Endothelial cell of hepatic sinusoid (primary cell): ENCODE results near the gene MERTK.
"Not testable (repeated sequence)": the region's sequence is repeated elsewhere in the genome, so short reads cannot be mapped to it uniquely, and the experiment has no call there.

ENCODE experiments used
- in situ Hi-C: cut with HindIII; loops from 2 replicates; pipeline ENCODE4 v1.10.0; 2017; ENCODE audit warnings: low sequenced_read_pairs

The MERTK gene

DNA sequence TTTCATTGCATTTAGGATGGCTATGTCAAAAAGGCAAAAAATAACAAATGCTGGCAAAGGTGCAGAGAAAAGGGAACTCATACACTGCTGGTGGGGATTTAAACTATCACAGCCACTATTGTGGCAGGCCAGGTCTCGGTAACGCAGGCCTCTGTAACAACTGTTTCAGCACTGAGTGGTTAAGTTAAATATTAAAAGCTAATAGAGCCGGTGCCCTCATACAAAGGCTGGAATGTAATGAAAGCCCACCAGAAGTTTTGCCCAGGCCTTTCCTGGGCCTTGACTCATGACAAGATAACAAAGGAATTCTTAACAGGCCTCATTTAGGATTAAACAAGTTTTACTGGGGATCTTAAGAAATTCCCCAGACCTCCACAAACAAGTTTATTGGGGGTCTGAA, 10.7 kb downstream of the MERTK start:
- in situ Hi-C loops = no loop called here

DNA sequence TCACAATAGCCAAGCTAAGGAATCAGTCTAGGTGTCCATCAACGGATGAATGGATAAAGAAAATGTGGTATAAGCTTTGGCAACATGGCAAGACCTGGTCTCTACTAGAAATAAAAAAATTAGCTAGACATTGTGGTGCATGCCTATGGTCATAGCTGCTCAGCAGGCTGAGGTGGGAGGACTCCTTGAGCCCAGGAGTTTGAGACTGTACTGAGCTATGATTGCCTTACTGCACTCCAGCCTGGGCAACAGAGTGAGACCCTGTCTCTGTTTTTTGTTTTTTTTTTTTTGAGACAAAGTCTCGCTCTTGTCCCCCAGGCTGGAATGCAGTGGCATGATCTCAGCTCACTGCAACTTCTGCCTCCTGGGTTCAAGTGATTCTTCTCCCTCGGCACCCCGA, 11.6 kb downstream of the MERTK start:
- in situ Hi-C loops = not testable (repeated sequence)

DNA sequence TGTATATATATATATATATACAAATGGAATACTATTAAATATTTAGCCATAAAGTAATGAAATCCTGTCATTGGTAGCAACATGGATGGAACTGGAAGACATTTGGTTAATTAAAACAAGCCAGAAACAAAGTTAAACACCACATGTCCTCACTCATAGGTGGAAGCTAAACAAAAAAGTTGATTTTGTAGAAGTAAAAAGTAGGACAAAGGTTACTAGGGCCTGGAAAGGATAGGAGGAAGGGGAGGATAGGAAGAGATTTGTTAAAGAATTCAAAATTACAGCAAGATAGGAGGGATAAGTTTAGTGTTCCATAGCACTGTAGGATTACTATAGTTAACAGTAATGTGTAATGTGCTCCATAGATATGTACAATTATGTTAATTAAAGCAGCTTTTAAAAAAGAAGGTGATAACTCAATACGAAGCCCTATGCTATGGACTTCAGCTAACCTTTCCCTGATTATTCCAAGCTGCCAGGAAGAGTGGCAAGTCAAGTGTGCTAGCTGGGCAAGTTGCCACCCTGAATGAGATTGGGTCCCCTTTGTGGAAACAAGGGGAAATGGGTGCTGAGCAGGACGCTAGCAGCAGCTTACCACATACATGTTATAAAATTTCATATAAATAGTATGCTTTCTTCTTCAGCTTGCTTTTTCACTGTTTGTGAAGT, 12.3 kb downstream of the MERTK start:
- in situ Hi-C loops = no loop called here

DNA sequence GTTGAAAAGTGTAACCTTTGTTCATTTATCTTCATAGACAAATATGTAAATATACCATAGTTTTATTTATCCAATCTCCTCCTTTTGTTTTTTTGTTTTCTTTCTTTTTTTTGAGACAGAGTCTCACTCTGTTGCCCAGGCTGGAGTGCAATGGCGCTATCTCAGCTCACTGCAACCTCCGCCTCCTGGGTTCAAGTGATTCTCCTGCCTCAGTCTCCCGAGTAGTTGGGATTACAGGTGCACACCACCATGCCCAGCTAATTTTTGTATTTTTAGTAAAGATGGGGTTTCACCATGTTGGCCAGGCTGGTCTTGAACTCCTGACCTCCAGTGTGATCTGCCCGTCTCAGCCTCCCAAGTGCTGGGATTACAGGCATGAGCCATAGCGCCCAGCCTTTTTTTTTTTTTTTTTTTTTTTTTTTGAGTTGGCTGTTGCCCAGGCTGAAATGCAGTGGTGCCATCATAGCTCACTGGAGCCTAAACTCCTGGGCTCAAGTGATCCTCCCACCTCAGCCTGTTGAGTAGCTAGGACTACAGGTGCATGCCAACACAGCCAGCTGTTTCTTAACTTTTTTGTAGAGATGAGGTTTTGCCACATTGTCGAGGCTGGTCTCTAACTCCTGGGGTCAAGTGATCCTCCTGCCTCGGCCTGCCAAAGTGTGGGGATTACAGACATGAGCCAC, 13.0 kb downstream of the MERTK start:
- in situ Hi-C loops = not testable (repeated sequence)

DNA sequence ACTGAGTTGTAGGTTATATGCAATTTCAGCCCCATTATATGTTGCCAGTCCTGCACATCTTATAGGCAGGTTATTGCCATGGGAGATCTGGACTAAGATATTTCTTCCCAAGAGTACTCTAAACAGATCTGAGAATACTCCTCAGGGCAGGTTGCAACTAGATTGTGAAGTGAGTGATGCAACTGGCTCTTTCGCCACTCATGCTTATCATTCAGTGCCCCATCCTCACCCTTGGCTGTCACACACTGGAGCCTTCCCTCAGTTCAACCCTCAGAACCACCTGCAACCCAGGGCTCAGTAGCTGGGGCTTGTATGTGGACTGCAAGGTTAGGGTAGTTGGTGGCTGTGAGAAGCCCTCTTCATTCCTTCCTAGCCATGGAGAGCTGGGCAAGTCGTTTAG, 14.1 kb downstream of the MERTK start:
- in situ Hi-C loops = no loop called here

DNA sequence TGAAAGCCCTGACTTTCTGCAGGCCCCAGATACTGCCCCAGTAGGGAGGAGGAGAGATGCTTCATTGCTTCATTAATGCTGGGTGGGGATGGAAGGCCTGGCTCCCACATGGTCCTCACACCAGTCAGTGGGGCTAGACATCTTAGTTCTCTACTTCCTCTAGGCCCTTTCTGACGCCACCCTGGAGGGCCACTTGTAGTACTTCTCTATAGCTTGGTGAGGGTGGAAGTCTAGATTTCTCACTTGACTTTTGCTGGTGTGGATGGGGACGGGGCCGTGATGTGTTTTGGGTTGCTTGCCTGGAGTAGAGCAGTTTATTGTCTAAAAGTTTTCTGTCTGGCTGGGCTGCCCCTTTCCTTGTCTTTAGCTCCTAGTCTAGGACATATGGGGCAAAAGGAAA, 18.7 kb downstream of the MERTK start:
- in situ Hi-C loops = no loop called here

DNA sequence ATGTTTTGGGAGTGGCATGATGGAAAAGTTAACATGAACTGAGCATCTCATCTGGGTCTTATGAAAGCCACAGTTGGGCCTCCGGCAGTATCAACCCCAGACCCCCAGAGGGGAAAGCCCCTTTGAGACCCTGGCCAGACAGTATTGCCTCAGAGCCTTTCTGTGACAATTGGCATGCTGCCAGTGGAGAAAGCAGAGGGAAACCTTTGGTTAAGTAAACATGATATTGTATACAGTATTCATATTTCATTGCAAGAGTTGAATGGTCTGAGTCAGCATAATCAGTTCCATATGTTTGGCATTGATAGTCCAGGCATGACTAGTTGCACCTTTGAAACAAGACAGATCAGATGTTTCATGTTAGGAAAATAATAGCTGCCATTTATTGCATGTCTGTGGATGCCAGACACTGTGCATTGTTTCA, 20.0 kb downstream of the MERTK start:
- in situ Hi-C loops = no loop called here

DNA sequence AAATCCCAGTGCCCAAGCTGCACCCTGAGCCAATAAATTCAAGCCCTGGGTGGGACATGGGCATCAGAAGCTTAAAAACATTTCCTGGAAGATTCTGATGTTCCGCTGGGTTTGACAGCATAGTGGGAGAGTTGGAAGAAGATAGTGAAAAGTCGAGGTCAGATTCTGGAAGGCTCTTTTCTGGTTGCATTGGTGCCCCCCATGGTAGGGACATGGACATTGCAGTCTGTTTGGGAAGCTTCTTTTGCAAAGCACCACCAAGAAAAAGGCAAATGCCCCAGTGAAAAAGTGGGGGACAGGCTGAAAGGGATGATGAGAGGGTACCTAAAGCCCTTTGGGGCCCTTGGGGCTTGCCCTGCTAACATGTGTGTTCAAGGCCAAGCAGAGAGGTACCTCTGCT, 21.0 kb downstream of the MERTK start:
- in situ Hi-C loops = no loop called here

DNA sequence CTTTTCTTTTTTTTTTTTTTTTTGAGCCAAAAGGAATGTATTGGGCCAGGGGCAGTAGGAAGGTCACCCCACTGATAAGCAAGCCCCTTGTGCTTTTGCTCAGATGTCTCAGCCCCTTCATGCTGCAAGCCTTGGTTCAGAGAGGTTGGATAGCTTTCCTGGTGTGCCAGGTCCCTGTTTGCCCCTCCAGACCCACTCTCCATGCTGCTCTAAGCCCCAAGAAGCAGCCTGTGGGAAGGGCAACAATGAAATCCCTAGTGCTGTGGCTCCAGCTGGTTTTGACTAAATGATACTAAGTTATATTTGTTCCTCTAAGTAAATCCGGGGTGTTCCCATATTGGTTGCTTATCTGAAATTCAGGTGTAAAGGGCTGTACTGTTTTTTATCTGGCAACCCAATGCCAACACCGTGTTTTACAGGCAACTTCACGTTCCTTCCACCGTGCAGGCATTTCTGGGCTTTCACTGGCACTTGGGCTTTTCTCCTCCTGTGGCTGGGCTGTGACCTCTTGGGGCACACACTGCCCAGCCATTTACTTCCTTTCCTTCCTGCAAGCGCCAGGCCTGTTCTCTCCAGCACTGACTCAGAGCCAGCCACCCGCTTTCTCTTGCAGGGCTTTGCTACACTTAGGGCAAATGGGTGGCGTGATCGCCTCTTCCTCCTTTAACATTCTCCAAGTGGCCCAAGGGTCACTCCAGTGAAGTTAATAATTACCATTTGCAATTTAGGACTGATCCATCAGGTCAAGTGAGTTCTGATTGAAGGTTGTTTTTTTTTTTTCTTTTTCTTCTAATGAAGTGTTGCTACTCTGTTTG, 21.6 kb downstream of the MERTK start:
- in situ Hi-C loops = no loop called here

DNA sequence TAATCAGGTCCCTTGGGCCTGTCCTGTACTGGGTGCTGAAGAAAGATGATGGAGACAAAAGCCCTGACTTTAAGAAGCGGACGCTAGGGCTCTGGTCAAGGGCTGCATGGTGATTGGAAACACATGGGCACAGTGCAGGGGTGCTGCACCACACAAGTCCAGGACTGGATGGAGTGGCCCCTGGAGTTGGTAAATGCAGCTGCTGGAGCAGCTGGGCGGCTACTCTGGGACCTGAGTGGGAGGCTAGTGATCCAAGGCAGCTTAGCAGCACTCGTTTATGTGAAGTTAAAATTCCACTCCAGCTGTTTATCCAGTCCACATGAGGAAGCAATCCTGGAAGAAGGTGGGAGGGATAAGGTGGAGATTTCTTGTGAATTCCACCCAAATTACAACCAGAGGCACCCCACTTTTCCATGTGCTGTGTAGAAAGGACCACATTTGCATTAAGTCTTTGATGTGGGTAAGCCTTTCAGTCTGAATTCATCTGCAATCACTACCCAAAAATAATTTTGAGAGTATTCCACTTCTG, 24.9 kb downstream of the MERTK start:
- in situ Hi-C loops = no loop called here

DNA sequence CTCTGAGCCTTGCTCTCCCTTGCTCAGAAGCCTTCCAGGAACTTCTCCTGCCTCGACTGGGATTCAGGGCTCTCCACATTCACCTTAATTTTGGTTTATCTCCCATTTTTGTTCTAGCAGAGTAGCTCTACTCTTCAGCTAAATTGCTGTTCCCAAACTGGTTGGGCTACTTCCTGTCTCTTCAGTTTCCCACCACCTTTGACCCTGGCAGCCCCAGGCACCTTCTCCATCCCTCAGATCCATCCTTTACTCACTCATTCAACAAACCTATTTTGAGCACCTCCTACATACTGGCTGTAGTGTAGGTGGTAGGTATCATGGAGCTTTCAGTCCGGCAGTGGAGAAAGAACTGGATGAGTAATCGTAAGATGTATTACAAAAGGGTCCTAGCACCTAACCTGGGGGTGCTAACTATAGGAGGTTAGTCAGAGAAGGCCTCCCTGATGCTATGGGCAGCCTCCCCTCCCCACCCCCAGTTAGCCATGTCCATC, 26.3 kb downstream of the MERTK start:
- in situ Hi-C loops = no loop called here

DNA sequence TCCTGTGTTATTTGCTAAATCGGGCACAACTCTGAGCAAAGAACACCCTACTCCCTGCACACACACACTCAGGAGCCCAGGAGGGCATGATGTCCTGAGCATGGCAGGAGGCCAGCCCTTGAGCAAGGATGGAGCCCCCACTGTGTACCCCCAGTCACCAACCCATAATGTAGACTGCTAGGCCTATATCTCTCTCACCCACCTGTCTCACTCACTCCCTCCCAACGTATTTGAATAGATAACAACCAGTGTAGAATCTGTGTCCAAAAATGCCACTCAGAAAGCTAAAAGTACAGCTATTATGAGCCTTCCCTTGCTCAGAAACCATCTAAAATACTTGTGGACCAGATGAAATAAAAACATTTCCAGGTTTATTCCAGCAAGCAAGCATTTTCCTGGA, 29.3 kb downstream of the MERTK start:
- in situ Hi-C loops = no loop called here

DNA sequence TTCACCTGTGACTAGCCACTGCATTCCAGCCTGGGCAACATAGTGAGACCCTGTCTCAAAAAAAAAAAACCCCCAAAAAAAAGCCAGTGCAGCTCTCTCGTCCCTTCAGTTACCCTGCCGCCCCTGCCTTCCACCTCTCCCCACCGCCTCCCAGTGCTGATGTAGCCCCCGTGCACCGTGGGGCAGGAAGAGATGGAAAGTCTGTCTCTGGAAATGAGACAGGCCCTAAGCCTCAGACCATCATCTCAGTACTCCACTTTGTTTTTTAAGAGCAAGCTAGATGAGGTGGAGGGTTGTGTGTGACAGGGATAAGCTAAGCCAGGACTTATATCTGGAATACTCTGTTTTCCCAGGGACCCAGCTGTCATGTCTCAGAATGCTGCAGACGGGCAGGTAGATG, 32.0 kb downstream of the MERTK start:
- in situ Hi-C loops = no loop called here

DNA sequence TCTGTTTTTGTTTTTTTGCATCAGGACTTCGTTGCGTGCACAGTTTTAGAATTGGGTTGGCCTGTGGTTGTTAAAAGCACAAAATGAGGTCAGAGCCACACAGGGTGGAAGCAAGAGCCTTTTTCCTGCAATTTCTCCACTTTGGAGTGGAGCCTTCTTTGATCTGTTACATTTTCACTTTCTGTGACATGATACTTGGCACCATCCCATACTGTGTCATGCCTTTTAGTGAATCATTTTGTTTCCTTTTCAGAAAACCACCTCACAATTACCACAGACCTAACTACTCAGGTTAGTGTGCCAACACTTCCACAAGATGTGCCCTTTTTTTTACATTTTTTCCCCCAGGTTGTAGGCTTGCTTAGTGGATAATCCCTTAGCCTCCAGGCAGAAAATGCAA, 32.5 kb downstream of the MERTK start:
- in situ Hi-C loops = no loop called here

DNA sequence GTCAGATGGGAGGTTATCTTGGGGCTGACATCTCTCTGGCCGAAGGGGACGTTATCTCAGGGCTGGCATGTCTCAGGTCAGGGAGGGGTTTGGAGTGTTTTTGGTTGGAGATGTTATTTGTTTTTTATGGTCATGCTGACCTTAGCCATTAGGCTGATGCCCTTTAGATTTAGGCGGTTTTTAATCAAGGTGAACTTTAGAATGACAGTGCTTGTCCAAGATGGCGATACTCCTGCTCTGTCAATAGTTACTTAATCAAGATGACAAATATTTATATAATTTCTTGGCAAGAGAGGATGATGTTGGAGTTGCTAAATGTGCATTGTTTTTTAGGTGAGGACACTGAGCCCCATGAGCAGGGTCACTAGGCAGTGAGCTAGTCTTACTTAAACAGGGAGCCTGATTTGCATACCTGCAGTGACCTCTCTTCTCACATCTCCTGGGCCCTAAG, 34.5 kb downstream of the MERTK start:
- in situ Hi-C loops = no loop called here

DNA sequence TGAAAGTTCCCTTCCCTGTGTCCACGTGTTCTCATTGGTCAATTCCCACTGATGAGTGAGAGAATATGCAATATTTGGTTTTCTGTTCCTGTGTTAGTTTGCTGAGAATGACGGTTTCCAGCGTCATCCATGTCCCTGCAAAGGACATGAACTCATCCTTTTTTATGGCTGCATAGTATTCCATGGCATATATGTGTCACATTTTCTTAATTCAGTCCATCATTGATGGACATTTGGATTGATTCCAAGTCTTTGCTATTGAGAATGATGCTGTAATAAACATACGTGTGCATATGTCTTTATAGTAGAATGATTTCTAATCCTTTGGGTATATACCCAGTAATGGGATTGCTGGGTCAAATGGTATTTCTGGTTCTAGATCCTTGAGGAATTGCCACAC, 35.5 kb downstream of the MERTK start:
- in situ Hi-C loops = not testable (repeated sequence)

DNA sequence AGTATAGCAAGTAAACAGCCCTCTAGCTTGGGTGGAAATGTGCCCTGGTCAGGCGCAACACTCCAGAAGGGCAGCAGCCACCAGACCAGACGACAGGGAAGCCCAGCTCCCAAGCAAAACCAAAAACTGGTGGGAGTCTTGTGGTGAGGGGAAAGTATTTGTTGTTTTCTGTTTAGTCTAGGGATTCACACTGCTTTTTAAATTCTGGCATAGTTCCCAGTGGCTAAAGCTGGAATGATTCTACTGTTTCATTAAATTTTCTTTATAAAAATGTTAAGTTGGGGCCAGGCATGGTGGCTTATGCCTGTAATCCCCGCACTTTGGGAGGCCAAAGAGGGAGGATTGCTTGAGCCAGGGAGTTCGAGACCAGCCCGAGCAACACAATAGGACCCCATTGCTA, 38.5 kb downstream of the MERTK start:
- in situ Hi-C loops = no loop called here

DNA sequence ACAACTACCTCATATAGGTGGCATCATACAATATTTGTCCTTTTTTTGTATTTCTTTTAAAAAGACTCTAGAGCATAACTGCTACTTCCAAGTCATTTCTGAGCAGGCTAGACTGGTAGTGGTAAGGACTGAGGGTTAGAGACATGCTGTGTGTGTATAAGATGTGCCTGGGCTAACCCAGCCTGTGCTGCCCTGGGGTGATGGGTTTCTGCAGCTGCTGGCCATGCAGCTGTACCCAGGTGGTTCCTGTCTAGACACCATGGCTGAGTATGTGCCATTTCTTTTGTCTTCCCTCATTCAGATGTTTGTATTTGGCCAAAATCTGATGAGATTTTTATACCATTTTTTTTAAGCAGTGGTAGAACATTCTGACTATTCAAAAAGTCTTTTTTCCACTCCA, 40.0 kb downstream of the MERTK start:
- in situ Hi-C loops = no loop called here

DNA sequence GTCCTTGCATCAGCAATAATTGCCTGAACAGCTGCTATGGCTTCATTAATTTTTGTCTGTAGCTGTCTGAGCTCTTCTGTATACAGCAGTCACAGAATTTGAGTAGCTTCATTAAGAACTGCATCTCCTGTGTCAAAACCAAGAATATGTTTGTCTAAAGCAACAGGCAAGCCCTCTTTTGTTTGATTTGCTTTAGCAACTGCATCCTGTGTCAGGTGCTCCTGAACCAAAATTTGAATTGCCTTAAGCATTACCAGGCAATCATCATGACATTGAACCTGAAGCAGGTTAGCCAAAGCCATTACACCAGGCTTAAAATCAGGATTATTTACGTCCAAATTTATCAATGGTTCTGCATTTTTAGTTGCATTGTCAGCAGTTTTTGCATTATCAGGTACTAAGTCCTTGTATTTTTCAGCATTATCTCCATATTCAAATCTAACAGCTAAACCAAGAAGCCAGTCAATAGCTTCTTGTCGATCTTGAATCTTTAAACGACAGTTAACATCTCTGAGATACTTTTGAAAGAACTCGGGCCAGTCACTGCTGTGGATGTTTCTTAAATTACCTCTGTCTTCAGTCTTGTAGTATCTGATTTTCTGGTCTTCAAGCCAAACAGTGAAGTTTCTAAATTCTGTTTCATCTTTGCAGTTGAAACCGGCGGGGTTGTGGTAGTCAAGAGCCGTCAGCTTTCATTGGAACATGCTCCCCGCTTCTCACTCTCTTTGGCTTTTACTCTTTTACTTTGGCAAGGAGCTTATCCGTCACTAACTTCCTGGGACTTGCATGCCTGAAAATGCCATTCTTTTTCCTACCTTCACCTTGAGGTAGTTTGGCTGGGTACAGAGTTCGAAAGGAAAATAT, 42.2 kb downstream of the MERTK start:
- in situ Hi-C loops = no loop called here

DNA sequence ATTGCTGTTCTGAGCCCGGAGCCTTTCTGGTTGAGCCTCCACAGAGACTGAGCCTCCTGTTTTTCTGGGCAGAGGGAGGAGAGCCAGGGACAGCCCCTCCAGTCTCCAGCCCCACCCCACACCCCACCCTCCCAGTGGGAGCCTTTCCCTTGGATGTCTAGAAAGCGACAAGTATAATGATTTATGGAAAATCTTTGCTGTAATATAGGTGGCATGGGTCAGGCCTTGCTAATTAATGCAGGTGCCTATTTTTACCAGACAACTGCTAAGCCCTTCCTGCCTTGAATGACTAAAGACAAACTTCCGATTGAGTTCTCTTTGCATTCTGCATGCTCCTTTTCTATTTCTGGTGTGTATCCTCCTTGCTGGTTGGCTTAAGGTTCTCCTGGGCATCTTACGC, 43.1 kb downstream of the MERTK start:
- in situ Hi-C loops = no loop called here
